WTC11 (cell line): ENCODE data around the gene TRPM2.

Source experiments
- ATF2 ChIP-seq: sonication (generic); formaldehyde crosslinking; IDR thresholded peaks from 2 replicates; pipeline ENCODE4 v1.8.1; 2022; ENCODE audit warnings: low read depth, missing genetic modification reagents, borderline replicate concordance
- CTCF ChIP-seq: fragments of 200-600 bp; IDR thresholded peaks from 2 replicates; pipeline ENCODE4 v1.8.0; 2022; ENCODE audit warnings: antibody characterized with exemption
- IRF1 ChIP-seq: sonication (generic); formaldehyde crosslinking; IDR thresholded peaks from 2 replicates; pipeline ENCODE4 v1.8.0; 2023; ENCODE audit warnings: missing genetic modification reagents
- MYBL2 ChIP-seq: sonication (generic); formaldehyde crosslinking; IDR thresholded peaks from 2 replicates; pipeline ENCODE4 v1.8.1; 2023; ENCODE audit warnings: mild to moderate bottlenecking, moderate library complexity, missing genetic modification reagents
- USF2 ChIP-seq: sonication (generic); formaldehyde crosslinking; IDR thresholded peaks from 2 replicates; pipeline ENCODE4 v1.8.1; 2023; ENCODE audit warnings: mild to moderate bottlenecking, missing genetic modification reagents, moderate library complexity
- ZNF425 ChIP-seq: fragments of 250-450 bp; sonication (Bioruptor Pico); conservative IDR thresholded peaks from 2 replicates; pipeline ENCODE4 v1.9.0; 2021; ENCODE audit warnings: mild to moderate bottlenecking

- no peak for TF ChIP-seq ATF2
- TF ChIP-seq CTCF: no peak
- TF ChIP-seq USF2 (CRISPR knock-in tag): no peak
- no peak for TF ChIP-seq MYBL2
- no peak for TF ChIP-seq IRF1
- no peak for TF ChIP-seq ZNF425 (CRISPR knock-in tag)
Observed at GRCh38 chr21:44434568-44434925, 81.1 kb downstream of the TRPM2 start.
